Measurements from ENCODE around the gene NLRC5.
"Not testable (repeated sequence)": the region's sequence is repeated elsewhere in the genome, so short reads cannot be mapped to it uniquely, and the experiment has no call there.

NLRC5 gene

GRCh38 chr16:57108432-57108831, 119.1 kb downstream of the NLRC5 start:
- DNase-seq, result no peak

GRCh38 chr16:57109259-57110105, 120.1 kb downstream of the NLRC5 start:
- not testable (repeated sequence) for DNase-seq

GRCh38 chr16:57110937-57111336, 121.6 kb downstream of the NLRC5 start:
- DNase-seq, result no peak

GRCh38 chr16:57111420-57111819, 122.1 kb downstream of the NLRC5 start:
- no peak for DNase-seq

GRCh38 chr16:57112403-57113041, 123.2 kb downstream of the NLRC5 start:
- DNase-seq, result no peak

GRCh38 chr16:57113042-57113453, 123.7 kb downstream of the NLRC5 start:
- DNase-seq, result no peak

GRCh38 chr16:57113664-57114063, 124.3 kb downstream of the NLRC5 start:
- no peak for DNase-seq

- DNase-seq, result no peak
Observed at GRCh38 chr16:57115168-57115513, 125.8 kb downstream of the NLRC5 start.

GRCh38 chr16:57115514-57116182, 126.3 kb downstream of the NLRC5 start:
- no peak for DNase-seq

GRCh38 chr16:57118461-57119084, 129.2 kb downstream of the NLRC5 start:
- no peak for DNase-seq

GRCh38 chr16:57123216-57123973, 134.0 kb downstream of the NLRC5 start:
- DNase-seq, result no peak

GRCh38 chr16:57123974-57124674, 134.8 kb downstream of the NLRC5 start:
- no peak for DNase-seq

- DNase-seq, result no peak
Observed at GRCh38 chr16:57125376-57125775, 136.0 kb downstream of the NLRC5 start.

- DNase-seq, result no peak
Observed at GRCh38 chr16:57125969-57126368, 136.6 kb downstream of the NLRC5 start.

- no peak for DNase-seq
Observed at GRCh38 chr16:57126411-57126810, 137.1 kb downstream of the NLRC5 start.

GRCh38 chr16:57127037-57127763, 137.8 kb downstream of the NLRC5 start:
- DNase-seq, result no peak

- no peak for DNase-seq
Observed at GRCh38 chr16:57127836-57128235, 138.5 kb downstream of the NLRC5 start.

- DNase-seq, result no peak
Observed at GRCh38 chr16:57128771-57129389, 139.5 kb downstream of the NLRC5 start.

- no peak for DNase-seq
Observed at GRCh38 chr16:57130950-57131321, 141.6 kb downstream of the NLRC5 start.

- DNase-seq, result no peak
Observed at GRCh38 chr16:57131351-57131970, 142.1 kb downstream of the NLRC5 start.

Measured in NCI-H1930 (cell line).